GM12875 (cell line): ENCODE measurements around the gene TTC34.

Source experiments
- H3K4me3 ChIP-seq: one replicate; pipeline ENCODE4 v1.5.1; 2011; ENCODE audit warnings: low read depth, low read length, control low read depth
- CTCF ChIP-seq: IDR thresholded peaks from 2 replicates; pipeline ENCODE4 v1.5.1; 2011; ENCODE audit warnings: low read depth, mild to moderate bottlenecking, control low read depth, inconsistent platforms, low read length, moderate library complexity, borderline replicate concordance; ENCODE audit not compliant: insufficient read depth

Gene TTC34

DNA sequence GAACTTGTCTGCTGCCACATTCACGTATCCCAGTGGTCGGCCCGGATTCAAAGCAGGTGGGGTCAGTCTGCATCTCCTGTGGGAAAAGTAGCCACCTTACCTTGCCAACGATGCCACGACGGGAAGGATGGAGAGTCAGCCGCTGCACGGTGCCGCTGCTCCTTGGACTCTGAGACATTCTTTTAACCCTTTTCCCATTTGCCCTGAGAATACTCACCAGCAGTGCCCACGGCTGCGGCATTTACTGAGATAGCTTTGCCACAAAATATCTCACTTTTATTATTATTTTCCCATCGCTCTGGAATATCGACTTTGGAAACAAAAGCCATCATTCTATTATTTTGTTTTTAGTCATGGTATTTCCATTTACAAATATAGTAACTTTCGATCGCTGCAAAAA is 15.3 kb upstream of the TTC34 start:
- no peak for TF ChIP-seq CTCF
- no peak overlapping the region for H3K4me3 ChIP-seq

- no peak overlapping the region for H3K4me3 ChIP-seq
- TF ChIP-seq CTCF: no peak
Measured at GRCh38 chr1:2815551-2815950, 14.1 kb upstream of the TTC34 start.

GRCh38 chr1:2814511-2815075 is 13.1 kb upstream of the TTC34 start:
- TF ChIP-seq CTCF: no peak
- H3K4me3 ChIP-seq: no peak overlapping the region

- H3K4me3 ChIP-seq: no peak overlapping the region
- TF ChIP-seq CTCF: no peak
Measured at GRCh38 chr1:2812939-2813653, 11.6 kb upstream of the TTC34 start.

DNA sequence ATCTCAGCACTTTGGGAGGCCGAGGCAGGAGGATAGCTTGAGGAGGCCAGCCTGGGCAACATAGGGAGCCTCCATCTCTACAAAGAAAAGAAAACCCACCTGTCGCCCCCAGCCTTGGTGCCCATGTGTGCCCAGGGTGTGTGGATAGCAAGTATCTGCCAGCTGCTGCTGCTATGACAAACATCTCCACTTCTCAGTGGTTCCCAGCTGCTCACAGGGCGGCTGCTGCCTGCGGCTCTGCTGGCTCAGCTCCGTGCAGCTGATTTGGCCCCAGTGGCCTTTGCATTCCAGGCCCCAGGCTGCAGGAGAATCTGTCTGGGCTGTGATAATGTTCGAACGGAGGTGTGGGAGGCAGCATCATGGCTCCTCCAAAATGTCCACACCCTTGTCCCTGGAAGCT is 10.6 kb upstream of the TTC34 start:
- no peak for TF ChIP-seq CTCF
- no peak overlapping the region for H3K4me3 ChIP-seq

DNA sequence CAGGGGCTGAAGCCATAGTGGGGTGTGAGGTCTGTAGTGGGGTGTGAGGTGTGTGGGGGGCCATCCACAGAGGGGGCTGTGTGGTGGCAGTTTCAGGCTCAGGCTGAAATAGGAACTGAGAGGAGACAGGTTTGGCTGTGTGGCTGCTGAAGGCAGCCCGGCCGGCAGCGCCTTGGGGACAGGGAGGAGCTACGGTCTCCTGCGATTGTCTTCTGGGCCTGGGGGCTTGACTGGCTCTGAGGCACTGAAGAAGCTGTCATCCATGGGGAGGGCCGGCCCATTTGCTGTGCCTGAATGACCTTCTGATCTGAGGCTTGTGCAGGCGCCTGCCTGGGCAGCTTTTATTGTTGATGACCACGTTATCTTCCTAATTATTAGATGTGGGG is 10.0 kb upstream of the TTC34 start:
- no peak for TF ChIP-seq CTCF

GRCh38 chr1:2810899-2811532 is 9.5 kb upstream of the TTC34 start:
- H3K4me3 ChIP-seq: no peak overlapping the region
- no peak for TF ChIP-seq CTCF

More for the DNA sequence above, 10.0 kb upstream of the TTC34 start:
- no peak overlapping the region for H3K4me3 ChIP-seq
